GM19193 (cell line): Measurements from ENCODE around the gene MGAT5.

Source experiments
- POLR2A ChIP-seq: IDR thresholded peaks from 4 replicates; pipeline ENCODE4 v1.6.1; 2011; ENCODE audit not compliant: insufficient read depth, insufficient read length; ENCODE audit errors: extremely low read depth

MGAT5 gene

DNA sequence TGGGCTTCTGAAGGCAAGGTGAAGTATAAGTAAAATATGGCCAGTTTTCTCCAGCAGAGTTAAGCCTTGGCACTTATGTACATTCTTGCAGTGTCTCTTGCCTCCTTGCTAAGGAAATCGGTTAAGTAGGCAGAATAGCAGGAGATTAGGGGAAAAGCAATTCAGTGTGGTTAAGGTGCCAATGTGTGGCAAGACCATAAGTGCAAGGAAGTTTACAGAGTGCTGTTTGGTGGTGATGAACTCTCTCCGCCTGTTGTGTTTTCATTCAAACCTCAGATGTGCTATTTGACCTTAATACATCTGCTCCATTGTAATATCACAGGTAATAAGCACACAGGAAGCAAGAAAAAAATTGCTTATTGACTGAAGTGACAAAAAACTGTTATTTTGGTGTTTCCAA lies 156.1 kb downstream of the MGAT5 start:
- no peak for TF ChIP-seq POLR2A

DNA sequence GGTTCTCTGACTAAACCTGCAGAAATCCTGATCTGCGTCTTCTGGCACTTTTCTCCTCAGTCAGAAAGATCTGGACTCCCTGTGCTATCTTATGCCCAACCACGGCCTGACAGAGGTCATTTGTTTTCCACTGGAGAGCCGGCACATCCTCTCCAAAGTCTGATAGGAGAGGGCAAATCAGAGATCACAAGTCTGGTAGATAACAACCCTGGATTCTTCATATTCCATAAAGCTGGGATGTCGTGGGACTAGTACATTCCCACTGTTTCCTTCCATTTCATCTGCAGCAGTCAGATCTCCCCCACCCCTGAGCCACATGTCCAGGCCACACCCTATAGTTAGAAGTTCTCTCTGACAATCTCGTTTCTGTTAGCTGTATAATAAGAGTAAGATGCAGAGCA lies 157.0 kb downstream of the MGAT5 start:
- TF ChIP-seq POLR2A = no peak

DNA sequence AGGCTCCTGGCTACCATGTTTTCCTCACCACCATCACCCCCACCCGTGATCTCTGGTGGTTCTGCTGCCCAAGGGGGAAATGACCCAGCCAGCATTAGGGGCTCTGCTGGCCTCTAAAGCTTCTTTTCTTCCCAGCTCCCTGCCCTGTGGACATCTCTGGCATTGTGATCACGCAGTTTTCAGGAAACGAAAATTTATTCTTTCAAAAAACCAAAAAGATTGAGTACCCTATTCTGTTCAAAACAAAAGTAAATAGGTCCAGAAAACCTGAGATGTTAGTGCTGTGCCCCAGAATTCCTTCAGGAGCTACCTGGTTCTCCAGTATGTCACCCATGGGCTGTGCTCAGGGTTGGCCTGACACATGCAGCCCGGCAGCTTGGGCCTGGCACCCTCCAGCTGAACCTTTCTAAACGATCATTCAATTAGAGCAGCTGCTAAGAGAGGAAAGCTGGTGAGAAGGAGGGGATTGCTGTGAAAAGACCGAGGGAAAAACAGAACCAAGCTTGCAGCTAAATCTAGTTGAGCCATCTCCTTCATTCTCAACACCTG lies 157.5 kb downstream of the MGAT5 start:
- TF ChIP-seq POLR2A = no peak

DNA sequence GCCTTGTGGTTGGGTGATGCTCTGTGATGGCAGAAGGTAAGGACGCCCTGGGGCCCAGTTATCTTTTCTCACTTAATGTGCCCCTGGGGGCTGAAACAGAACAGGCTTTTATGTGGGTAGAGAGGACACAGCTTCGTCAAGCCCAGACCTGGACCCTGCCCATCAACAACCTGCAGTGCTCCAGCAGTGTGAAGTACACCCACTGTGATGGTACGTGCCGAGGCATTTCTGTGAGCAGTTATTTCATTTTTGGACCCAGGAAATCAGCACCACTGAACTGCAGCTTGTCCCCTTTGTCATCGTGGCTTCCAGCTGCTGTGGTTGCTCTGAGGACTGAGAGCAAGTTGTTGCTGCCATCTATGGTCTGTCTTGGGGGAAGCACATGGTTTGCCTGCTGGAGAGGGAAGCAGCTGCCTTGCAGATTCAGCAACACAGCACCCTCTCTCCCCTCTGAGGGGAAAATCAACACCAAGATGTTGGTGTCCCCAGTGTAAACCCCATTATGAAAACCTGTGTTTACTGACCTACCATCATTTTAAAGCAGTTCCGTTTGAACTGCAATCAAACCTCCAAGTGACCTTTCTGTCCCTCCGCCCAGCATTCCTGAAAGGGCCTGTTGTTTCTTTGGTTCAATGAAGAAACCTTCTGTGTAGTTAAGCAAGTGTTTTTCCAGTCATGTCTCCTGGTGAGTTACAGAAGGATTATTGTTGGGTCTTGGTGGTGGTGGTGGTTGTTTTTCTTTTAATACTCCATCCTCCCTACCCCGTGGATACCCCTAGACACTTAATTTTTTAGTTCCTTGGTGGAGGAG lies 158.2 kb downstream of the MGAT5 start:
- TF ChIP-seq POLR2A = no peak

DNA sequence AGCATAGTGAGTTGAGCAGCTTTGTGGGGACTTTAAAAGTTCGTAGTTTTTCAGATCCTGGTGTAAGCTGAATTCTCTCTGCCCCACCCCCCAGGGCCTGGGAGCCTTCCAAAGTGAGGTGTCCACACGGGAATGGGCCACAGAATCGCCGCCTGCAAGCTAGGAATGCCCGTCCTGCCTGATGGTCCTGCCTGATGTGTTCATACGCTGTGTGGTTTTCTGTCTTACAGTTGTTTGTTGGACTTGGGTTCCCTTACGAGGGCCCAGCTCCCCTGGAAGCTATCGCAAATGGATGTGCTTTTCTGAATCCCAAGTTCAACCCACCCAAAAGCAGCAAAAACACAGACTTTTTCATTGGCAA lies 158.7 kb downstream of the MGAT5 start:
- TF ChIP-seq POLR2A = no peak

DNA sequence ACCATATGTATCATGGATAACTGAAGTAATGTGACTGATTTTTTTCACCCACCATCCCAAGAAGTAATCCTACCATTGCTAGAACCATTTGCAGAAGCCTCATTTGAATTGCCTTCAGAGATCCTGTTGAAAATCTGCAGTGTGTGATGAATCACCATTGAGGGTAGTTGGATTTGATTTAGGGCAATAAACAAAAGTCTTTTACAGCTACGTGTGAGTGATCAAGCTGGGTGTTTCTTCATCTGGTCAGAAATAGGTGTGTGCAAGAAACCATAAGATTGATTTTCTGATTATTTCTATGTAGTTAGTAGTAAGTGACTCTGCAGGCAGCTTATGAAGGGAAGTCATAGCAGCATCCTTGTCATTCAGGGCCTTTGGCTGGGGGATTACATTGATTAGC lies 159.6 kb downstream of the MGAT5 start:
- no peak for TF ChIP-seq POLR2A

DNA sequence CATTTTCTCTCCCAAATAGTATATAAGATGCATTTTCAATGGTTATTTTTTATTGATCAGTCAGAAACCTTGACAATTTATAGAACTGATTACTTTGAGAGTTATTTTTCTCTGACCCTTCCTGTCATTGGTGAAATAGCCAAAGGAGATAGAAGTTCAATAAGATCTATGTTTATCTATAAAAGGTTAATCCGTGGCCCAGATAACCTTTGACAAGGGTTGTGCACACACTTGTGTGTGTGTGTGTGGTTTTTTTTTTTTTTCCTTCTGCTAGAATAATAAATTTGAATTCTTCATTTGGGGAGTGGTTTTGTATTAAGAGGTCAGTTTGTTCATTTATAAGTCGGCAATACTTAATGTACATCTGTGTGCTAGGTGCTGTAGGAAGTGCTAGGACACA lies 160.0 kb downstream of the MGAT5 start:
- TF ChIP-seq POLR2A = no peak

DNA sequence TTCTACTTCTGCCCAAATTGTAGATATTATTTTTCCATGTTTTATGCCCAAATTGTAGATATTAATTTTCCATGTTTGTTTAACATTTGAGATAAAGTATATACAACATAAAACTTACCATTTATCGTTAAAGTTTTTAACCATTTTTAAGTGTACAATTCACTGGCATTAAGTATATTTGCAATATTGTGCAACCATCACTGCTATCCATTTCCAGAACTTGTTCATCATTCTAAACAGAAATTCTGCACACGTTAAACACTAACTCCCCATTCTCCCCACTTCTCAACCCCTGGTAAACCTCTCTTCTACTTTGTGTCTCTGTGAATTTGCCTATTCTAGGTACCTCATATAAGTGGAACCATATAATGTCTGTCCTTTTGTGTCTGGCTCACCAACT lies 162.1 kb downstream of the MGAT5 start:
- TF ChIP-seq POLR2A = no peak

DNA sequence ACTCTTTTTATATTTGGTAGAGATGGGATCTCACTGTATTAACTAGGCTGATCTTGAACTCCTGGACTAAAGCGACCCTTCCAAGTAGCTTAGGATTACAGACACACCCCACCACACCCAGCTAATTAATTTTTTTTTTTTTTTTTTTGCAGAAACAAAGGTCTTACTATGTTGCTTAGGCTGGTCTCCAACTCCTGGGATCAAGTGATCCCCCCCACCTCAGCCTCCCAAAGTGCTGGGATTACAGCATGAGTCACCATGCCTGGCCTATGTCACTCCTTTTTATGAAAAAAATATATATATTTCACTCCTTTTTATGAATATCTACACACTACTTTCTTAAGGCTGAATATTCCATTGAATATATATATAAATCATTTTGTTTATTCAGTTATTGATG lies 162.8 kb downstream of the MGAT5 start:
- no peak for TF ChIP-seq POLR2A

DNA sequence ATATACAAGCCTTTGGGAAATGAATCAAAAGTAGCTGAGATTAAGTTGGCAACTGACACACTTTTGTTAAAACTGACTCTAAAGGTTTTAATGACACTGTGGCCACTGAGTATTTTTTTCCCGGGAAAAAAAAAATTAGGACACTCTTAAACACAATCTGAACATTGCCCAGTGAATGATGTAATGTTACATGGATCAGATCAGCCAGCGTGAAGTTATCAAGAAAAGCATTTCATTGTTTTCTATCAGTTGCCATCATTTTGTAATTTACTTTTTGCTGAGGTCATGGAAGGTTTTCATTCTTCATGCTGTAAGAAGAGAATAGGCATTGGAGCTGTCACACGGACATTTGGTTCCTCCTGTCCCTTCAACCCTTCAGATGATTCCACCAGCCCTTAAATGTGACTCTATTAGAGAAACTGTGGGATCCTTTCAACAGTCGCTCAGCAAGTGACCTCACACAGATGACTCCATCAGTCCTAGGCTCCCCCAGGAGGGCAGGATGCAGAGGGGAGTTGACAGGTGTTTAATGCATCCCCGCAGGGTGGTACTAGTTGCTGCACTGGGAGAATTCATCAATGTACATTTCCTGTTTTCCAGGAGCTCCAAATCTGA lies 164.2 kb downstream of the MGAT5 start:
- no peak for TF ChIP-seq POLR2A

DNA sequence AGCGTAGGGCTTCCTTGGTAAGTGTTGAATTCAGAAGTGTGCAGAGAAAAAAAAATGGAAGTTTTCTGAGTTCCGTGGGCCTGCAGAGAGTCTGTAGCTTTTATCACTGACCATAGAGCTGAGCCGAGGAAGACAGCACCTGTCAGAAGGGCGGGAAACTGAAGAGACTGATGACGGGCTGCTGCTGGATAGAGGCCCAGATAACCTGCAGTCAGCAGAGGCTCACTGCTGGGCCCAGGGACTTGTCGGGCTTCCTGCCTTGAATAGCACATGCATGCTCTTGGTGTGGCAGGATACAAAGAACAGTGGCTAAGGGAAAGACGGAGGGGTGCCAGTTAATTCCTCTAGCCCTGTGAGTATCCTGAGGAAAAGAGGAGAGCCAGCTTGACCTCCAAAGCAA lies 166.4 kb downstream of the MGAT5 start:
- TF ChIP-seq POLR2A = no peak

DNA sequence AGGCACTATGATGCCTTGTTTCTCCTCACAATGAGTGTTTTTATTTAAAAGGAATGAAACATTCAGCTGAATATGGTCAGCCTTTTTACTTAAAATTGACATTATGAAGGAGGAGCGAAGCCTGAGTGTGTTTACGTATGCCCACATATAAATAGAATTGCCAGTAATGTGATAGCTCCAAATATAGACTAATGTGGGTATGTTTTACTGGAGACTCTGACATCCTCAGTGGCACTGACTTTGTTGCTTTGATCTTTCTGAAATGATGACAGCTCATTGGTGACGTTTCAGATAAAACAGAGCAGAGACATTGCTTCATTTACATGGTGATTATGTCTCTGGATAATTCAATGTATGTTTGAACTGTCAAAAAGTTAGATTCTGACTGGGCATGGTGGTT lies 167.0 kb downstream of the MGAT5 start:
- no peak for TF ChIP-seq POLR2A

DNA sequence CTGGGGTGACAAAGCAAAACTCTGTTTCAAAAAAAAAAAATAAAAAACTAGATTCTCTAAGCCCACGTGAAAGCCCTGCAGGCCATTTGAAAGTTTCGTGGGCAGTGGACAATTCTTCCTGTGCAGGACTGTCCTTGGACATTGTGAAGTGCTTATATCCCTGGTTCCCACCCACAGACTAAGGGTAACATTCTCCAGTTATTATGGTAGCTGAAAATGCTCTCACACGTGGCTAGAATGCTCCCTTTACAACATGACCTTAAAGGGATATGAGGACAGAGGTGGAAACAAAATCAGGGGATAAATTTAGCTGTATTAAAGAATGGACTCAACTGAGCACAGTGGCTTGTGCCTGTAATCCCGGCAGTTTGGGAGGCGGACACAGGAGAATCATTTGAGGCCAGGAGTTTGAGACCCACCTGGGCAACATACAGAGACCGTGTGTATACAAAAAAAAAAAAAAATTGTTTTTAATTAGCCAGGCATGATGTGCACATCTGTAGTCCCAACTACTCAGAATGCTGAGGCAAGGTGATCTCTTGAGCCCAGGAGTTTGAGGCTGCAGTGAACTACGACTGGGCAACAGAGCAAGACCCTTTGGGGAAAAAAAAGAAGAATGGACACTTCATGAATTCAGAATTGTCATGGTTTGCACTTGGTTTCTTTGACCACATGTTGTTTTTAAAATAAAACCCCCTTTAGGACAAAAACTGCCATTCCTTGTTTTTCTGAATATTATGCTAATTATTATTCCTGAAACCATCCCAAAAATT lies 167.9 kb downstream of the MGAT5 start:
- TF ChIP-seq POLR2A = no peak

DNA sequence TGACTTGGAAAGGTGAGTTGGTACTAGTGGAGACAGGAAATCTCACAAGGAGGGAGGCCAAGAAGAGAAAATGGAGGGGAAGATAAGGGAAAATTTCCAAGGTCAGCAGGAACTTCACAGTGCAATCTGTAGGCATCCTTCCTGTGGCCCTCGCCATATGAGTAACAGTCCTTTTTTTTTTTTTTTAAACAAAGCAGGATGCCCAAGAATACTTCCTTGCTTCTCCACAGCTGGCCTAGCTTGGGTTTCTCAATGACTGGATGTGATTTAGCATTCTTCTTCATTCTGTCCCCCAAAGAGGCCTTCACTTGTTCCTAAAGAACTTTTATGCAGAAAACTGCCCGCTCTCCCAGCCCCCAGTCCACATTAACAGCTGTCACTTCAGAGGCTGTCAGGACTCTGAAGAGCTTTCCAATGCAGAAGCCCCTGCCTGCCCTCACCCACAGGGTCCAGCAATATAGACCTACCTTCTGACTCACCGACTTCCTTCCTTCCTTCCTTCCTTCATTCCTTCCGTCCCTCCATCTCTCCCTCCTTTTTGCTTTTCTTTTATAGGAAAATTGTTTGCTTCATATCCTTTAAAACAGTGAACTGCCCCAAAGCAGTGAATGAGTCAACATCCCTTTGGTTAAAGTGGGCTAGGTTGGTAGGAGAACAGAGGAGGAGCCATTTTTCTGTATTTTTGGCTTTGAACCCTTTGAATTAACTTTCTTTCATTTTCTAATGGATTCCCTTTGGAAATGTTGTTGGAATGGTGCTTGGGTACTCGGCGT lies 172.0 kb downstream of the MGAT5 start:
- TF ChIP-seq POLR2A = no peak

DNA sequence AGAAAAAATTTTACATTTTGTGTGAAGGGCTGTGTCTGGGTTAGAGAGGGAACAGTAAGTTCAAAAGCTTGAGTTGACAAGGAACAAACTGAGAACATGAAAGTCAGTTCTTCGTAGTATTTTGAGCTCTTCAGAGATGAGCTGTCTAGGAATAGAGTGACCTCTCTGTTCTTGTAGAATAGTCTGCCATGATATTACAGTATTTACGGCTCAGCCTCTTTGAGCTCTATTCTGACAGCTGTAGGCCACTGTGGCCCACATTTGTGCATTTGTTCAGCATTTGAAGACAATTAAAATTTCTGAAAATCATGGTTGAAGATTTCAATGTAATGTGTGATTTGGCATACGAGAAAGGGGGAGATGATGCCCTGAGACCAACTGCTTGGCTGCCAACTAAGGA lies 172.8 kb downstream of the MGAT5 start:
- TF ChIP-seq POLR2A = no peak
